Colonic mucosa (tissue), 4 donors: Measurements from ENCODE around the gene ZFAND3. TPM values are rescaled to one million over a fixed set of nuclear protein-coding genes. Genes with fewer than 3 reads are reported as not detected.

ENCODE experiments used
- DNase-seq: peaks from one replicate; pipeline ENCODE4 v3.0.0-alpha.2; 2020
- H3K27ac ChIP-seq: fragments of 200-600 bp; one replicate; pipeline ENCODE4 v1.8.0; 2021
- H3K27me3 ChIP-seq: fragments of 200-600 bp; one replicate; pipeline ENCODE4 v1.8.0; 2021
- H3K36me3 ChIP-seq: fragments of 200-600 bp; one replicate; pipeline ENCODE4 v1.8.0; 2021
- H3K4me1 ChIP-seq: fragments of 200-600 bp; one replicate; pipeline ENCODE4 v1.8.0; 2021; ENCODE audit warnings: mild to moderate bottlenecking
- H3K4me3 ChIP-seq: fragments of 200-600 bp; one replicate; pipeline ENCODE4 v1.8.0; 2021
- H3K9ac ChIP-seq, 2 donors: one replicate each; pipeline ENCODE4 v1.7.0; 2013; ENCODE audit warnings: control low read depth in 2 of 2, low read depth in 2 of 2, low read length in 2 of 2
- H3K9me3 ChIP-seq: fragments of 200-600 bp; one replicate; pipeline ENCODE4 v1.8.0; 2021
- intact Hi-C: fragments of 100-400 bp; cut with DNase I; formaldehyde crosslinking; loops from one replicate; pipeline ENCODE4 v1.14.1; 2022
- total RNA-seq, 2 donors: library from RNA; stranded (reverse); fragmentation: NEBNext Ultra II Directional in 1 of 2; extraction: Animal tissue kit (Norgen Biotek cat#: 25700) in 1 of 2; gene quantifications; one replicate each; pipeline ENCODE4 v1.2.1, GENCODE V29; 2021
- TF ChIP-seq, protein P1 (sequence below): fragments of 200-600 bp; IDR thresholded peaks from one replicate; pipeline ENCODE4 v1.8.0; 2022; ENCODE audit warnings: antibody characterized with exemption, mild to moderate bottlenecking
- donor health status: healthy.
- donor health status: DM: no; HTN: no; CAD: no.
- donor health status: DM: no; HTN: no; CAD: no.

The ZFAND3 gene
- total RNA-seq, 2 donors from 2014 or later, result 42.0 to 96.8 TPM

- Histone ChIP-seq H3K36me3 (no peaks in the 10 kb centered on the region), H3K4me3 (no peak overlapping the region), H3K9ac (no peak overlapping the region), H3K4me1 (peaks cover 9% of the 10 kb centered on the region), H3K27ac (no peak overlapping the region), H3K9me3 (no peaks in the 10 kb centered on the region), H3K27me3 (no peaks in the 10 kb centered on the region)
- DNase-seq, result no peak
- TF ChIP-seq, protein P1, sequence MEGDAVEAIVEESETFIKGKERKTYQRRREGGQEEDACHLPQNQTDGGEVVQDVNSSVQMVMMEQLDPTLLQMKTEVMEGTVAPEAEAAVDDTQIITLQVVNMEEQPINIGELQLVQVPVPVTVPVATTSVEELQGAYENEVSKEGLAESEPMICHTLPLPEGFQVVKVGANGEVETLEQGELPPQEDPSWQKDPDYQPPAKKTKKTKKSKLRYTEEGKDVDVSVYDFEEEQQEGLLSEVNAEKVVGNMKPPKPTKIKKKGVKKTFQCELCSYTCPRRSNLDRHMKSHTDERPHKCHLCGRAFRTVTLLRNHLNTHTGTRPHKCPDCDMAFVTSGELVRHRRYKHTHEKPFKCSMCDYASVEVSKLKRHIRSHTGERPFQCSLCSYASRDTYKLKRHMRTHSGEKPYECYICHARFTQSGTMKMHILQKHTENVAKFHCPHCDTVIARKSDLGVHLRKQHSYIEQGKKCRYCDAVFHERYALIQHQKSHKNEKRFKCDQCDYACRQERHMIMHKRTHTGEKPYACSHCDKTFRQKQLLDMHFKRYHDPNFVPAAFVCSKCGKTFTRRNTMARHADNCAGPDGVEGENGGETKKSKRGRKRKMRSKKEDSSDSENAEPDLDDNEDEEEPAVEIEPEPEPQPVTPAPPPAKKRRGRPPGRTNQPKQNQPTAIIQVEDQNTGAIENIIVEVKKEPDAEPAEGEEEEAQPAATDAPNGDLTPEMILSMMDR, result no peak
- intact Hi-C loops, result no loop called here
Measured at GRCh38 chr6:38166411-38167240, 347.1 kb downstream of the ZFAND3 start.

GRCh38 chr6:38167598-38167997, 348.1 kb downstream of the ZFAND3 start:
- peaks cover 9% of the 10 kb centered on the region for H3K4me1 ChIP-seq
- intact Hi-C loops, result no loop called here
- DNase-seq, result no peak
- no peaks in the 10 kb centered on the region for H3K27me3 ChIP-seq
- no peak overlapping the region for H3K4me3 ChIP-seq
- no peak overlapping the region for H3K9ac ChIP-seq
- H3K36me3 ChIP-seq, result no peaks in the 10 kb centered on the region
- H3K9me3 ChIP-seq, result no peaks in the 10 kb centered on the region
- TF ChIP-seq, protein P1, result no peak
- no peak overlapping the region for H3K27ac ChIP-seq

DNA sequence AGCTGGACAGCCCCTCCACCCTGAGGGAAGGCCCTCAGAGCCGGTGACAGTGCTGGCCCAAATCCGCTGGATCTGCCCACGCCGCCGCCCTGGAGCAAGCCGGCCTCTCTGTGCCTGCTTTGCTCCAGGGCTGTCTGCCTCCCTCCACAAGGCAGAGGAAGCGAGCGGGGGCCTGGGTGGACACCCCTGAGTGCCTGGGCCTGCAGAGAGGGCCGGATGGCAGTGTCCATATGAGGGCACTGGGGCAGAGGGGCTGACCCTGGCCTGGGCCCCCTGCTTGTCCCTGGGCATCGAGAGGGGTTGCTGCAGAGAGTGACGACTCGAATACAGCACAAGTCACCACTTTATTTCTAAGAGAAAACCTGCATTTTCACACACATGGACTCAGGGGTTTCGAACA, 348.6 kb downstream of the ZFAND3 start:
- no peak overlapping the region for H3K9ac ChIP-seq
- H3K27me3 ChIP-seq, result no peaks in the 10 kb centered on the region
- intact Hi-C loops, result no loop called here
- H3K4me3 ChIP-seq, result no peak overlapping the region
- no peaks in the 10 kb centered on the region for H3K9me3 ChIP-seq
- TF ChIP-seq, protein P1, result no peak
- H3K36me3 ChIP-seq, result no peaks in the 10 kb centered on the region
- no peak for DNase-seq
- peaks cover 9% of the 10 kb centered on the region for H3K4me1 ChIP-seq
- H3K27ac ChIP-seq, result no peak overlapping the region

GRCh38 chr6:38168699-38169098, 349.2 kb downstream of the ZFAND3 start:
- TF ChIP-seq, protein P1, result no peak
- Histone ChIP-seq H3K9me3 (no peaks in the 10 kb centered on the region), H3K27ac (no peak overlapping the region), H3K4me3 (no peak overlapping the region), H3K27me3 (no peaks in the 10 kb centered on the region), H3K36me3 (no peaks in the 10 kb centered on the region), H3K4me1 (peaks cover 9% of the 10 kb centered on the region), H3K9ac (no peak overlapping the region)
- DNase-seq, result no peak
- intact Hi-C loops, result no loop called here

GRCh38 chr6:38169221-38169976, 349.9 kb downstream of the ZFAND3 start:
- Histone ChIP-seq H3K4me3 (no peak overlapping the region), H3K9ac (peak overlapping the region in 1 of 2 donors; percentile 9), H3K27me3 (no peaks in the 10 kb centered on the region), H3K4me1 (peaks cover 9% of the 10 kb centered on the region), H3K36me3 (no peaks in the 10 kb centered on the region), H3K9me3 (no peaks in the 10 kb centered on the region), H3K27ac (no peak overlapping the region)
- intact Hi-C loops, result no loop called here
- no peak for DNase-seq
- TF ChIP-seq, protein P1, result no peak
